Measurements from ENCODE around the gene DPYD.

DPYD gene

GRCh38 chr1:97844552-97845089 is 76.2 kb downstream of the DPYD start:
- no peaks in the 10 kb centered on the region for H4K20me1 ChIP-seq (ENCODE audit: low read depth, low read length)
- H3K79me2 ChIP-seq (ENCODE audit: insufficient read depth, low read length), result no peaks in the 10 kb centered on the region
- TF ChIP-seq EZH2phosphoT487 (conservative IDR thresholded peaks at IDR 0.05; ENCODE audit: low read length), result no peak
- TF ChIP-seq, protein P1, sequence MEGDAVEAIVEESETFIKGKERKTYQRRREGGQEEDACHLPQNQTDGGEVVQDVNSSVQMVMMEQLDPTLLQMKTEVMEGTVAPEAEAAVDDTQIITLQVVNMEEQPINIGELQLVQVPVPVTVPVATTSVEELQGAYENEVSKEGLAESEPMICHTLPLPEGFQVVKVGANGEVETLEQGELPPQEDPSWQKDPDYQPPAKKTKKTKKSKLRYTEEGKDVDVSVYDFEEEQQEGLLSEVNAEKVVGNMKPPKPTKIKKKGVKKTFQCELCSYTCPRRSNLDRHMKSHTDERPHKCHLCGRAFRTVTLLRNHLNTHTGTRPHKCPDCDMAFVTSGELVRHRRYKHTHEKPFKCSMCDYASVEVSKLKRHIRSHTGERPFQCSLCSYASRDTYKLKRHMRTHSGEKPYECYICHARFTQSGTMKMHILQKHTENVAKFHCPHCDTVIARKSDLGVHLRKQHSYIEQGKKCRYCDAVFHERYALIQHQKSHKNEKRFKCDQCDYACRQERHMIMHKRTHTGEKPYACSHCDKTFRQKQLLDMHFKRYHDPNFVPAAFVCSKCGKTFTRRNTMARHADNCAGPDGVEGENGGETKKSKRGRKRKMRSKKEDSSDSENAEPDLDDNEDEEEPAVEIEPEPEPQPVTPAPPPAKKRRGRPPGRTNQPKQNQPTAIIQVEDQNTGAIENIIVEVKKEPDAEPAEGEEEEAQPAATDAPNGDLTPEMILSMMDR (IDR thresholded peaks at IDR 0.05; ENCODE audit: insufficient read depth, low read length, poor library complexity, severe bottlenecking), result no peak

GRCh38 chr1:97841338-97841737 is 79.5 kb downstream of the DPYD start:
- Histone ChIP-seq H3K79me2 (ENCODE audit: insufficient read depth, low read length) (no peaks in the 10 kb centered on the region), H3K27ac (ENCODE audit: low read depth, low read length) (no peak overlapping the region), H3K9ac (ENCODE audit: low read length) (no peak overlapping the region), H4K20me1 (ENCODE audit: low read depth, low read length) (no peaks in the 10 kb centered on the region), H3K36me3 (ENCODE audit: low read length) (peaks cover 13% of the 10 kb centered on the region), H3K9me3 (ENCODE audit: insufficient read depth, low read length) (peaks cover 16% of the 10 kb centered on the region), H3F3A (ENCODE audit: insufficient read depth) (no peaks in the 10 kb centered on the region), H2AFZ (ENCODE audit: low read depth, low read length, severe bottlenecking) (no peak overlapping the region), H3K4me3 (ENCODE audit: insufficient read depth, low read length, poor library complexity, severe bottlenecking) (no peak overlapping the region), H3K9me2 (replicated peaks; ENCODE audit: insufficient read depth, low read length) (no peaks in the 10 kb centered on the region), H3K4me2 (ENCODE audit: low read depth, low read length, poor library complexity, severe bottlenecking) (no peak overlapping the region), H3K27me3 (ENCODE audit: low read length) (no peaks in the 10 kb centered on the region)
- TF ChIP-seq, protein P1 (IDR thresholded peaks at IDR 0.05; ENCODE audit: insufficient read depth, low read length, poor library complexity, severe bottlenecking), result no peak
- no peak for TF ChIP-seq EZH2phosphoT487 (conservative IDR thresholded peaks at IDR 0.05; ENCODE audit: low read length)

More at GRCh38 chr1:97844552-97845089, 76.2 kb downstream of the DPYD start:
- no peaks in the 10 kb centered on the region for H3K9me2 ChIP-seq (replicated peaks; ENCODE audit: insufficient read depth, low read length)
- H3K9me3 ChIP-seq (ENCODE audit: insufficient read depth, low read length), result peaks cover 17% of the 10 kb centered on the region
- no peak overlapping the region for H3K4me2 ChIP-seq (ENCODE audit: low read depth, low read length, poor library complexity, severe bottlenecking)
- no peak overlapping the region for H3K4me3 ChIP-seq (ENCODE audit: insufficient read depth, low read length, poor library complexity, severe bottlenecking)
- H3K36me3 ChIP-seq (ENCODE audit: low read length), result peaks cover 14% of the 10 kb centered on the region
- no peak overlapping the region for H3K9ac ChIP-seq (ENCODE audit: low read length)
- H3F3A ChIP-seq (ENCODE audit: insufficient read depth), result peaks cover 28% of the 10 kb centered on the region
- H3K27ac ChIP-seq (ENCODE audit: low read depth, low read length), result no peak overlapping the region
- no peaks in the 10 kb centered on the region for H3K27me3 ChIP-seq (ENCODE audit: low read length)
- no peak overlapping the region for H2AFZ ChIP-seq (ENCODE audit: low read depth, low read length, severe bottlenecking)

DNA sequence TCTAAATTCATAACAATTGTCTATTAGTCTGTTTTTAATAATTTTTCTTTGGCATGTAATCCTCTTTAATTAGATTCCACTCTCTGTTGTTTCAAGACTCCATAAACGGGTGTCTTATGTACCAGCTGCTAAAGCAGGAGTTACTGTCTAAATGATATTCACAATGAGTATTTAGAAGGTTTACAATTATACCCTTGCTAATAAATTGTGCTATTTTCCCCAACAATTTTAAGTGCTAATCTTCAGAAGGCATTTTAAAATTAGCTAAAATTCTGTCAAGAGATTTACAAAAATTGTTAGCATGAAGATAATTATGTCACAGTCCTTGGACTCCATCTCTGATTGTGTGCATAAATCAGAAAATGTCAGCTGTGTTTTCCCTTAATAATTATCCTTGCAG is 83.7 kb downstream of the DPYD start:
- Histone ChIP-seq H3K79me2 (ENCODE audit: insufficient read depth, low read length) (no peaks in the 10 kb centered on the region), H3K4me3 (ENCODE audit: insufficient read depth, low read length, poor library complexity, severe bottlenecking) (no peak overlapping the region), H3K27ac (ENCODE audit: low read depth, low read length) (no peak overlapping the region), H3K27me3 (ENCODE audit: low read length) (no peaks in the 10 kb centered on the region), H3K9me2 (replicated peaks; ENCODE audit: insufficient read depth, low read length) (no peaks in the 10 kb centered on the region), H3K9ac (ENCODE audit: low read length) (no peak overlapping the region), H3F3A (ENCODE audit: insufficient read depth) (no peaks in the 10 kb centered on the region), H2AFZ (ENCODE audit: low read depth, low read length, severe bottlenecking) (no peak overlapping the region), H3K4me2 (ENCODE audit: low read depth, low read length, poor library complexity, severe bottlenecking) (no peak overlapping the region), H3K36me3 (ENCODE audit: low read length) (no peaks in the 10 kb centered on the region), H3K9me3 (ENCODE audit: insufficient read depth, low read length) (no peaks in the 10 kb centered on the region), H4K20me1 (ENCODE audit: low read depth, low read length) (no peaks in the 10 kb centered on the region)
- TF ChIP-seq EZH2phosphoT487 (conservative IDR thresholded peaks at IDR 0.05; ENCODE audit: low read length), result no peak
- TF ChIP-seq, protein P1 (IDR thresholded peaks at IDR 0.05; ENCODE audit: insufficient read depth, low read length, poor library complexity, severe bottlenecking), result no peak

All from SU-DHL-6 (cell line).